NCI-H2196 (cell line): Measurements from ENCODE around the gene ALKBH7.
"Not testable (repeated sequence)": the region's sequence is repeated elsewhere in the genome, so short reads cannot be mapped to it uniquely, and the experiment has no call there.

Experiments
- DNase-seq: peaks from one replicate; lab custom pipeline; 2025; ENCODE audit not compliant: unreplicated experiment; lab: John Stamatoyannopoulos, UW

Gene ALKBH7

GRCh38 chr19:6400062-6400944 lies 27.7 kb downstream of the ALKBH7 start:
- DNase-seq, result not testable (repeated sequence)

DNA sequence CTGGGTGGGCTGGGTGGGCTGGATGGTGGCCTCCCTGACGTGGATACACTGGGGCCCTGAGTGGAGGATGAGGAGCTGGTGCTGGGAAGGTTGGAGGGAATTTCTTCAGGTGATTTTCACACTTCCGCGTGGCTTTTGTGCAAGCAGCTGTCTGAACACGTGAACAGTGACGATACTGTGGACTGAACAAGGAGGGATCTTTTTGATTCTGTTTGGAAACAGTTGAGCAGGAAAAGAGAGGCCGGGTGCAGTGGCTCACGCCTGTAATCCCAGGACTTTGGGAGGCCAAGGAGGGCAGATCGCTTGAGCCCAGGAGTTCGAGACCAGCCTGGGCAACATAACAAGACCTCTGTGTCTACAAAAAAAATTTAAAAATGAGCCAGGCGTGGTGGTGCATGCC lies 29.5 kb downstream of the ALKBH7 start:
- no peak for DNase-seq

GRCh38 chr19:6402837-6403608 lies 30.4 kb downstream of the ALKBH7 start:
- no peak for DNase-seq

- DNase-seq, result no peak
Observed at GRCh38 chr19:6406401-6406800, 33.8 kb downstream of the ALKBH7 start.

GRCh38 chr19:6409346-6409745 lies 36.8 kb downstream of the ALKBH7 start:
- no peak for DNase-seq

DNA sequence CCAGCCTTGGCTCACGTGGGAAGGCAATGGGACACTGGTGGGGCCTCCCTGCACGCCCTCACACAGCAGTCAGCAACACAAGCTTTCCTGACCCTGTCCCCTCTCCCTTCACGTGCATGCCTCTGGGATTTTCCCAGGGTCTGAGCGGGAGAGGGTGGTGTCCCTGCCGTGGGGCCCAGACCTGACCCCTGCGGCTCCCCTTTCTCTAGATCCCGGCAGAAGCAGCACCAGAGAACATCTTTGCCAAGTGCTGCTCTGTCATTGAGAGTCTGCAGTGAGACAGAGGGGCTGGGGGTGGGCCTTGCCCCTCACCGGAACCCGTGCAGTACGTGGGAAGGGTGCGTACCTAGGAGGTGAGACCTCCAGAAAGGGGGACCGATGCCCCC lies 39.5 kb downstream of the ALKBH7 start:
- DNase-seq, result no peak

- peak; percentile 52 for DNase-seq
Observed at GRCh38 chr19:6412447-6413091, 40.0 kb downstream of the ALKBH7 start.

- DNase-seq, result no peak
Observed at GRCh38 chr19:6413291-6413690, 40.7 kb downstream of the ALKBH7 start.

- no peak for DNase-seq
Observed at GRCh38 chr19:6413721-6414643, 41.4 kb downstream of the ALKBH7 start.

- no peak for DNase-seq
Observed at GRCh38 chr19:6414793-6415590, 42.4 kb downstream of the ALKBH7 start.

DNA sequence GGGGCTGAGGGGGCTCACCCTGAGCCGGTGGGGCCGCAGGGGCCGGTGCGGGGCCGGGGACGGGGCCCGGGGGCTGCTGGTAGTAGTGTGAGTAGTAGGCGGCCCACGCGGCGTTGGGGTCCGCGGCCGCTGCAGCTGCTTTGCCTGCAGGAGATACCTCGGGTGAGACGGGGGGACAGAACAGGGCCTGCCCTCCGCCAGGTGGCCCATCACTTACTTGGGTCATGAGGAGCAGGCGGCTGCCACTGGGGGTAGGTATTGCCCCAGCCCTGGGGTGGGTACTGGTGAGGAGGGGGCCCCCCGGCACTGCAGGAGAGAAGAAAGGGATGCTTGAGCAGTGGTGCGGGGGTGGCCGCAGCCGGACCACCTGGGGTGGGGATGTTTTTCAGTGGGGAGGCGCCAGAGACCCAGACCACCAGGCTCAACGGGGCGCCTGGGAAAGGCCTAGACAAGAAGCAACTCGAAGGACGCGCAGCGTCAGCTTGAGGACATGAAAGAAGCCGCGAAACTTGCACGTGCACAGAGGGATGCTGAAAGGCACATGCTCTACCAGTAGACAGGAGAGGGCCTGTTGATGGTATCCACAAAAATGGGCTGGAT lies 43.1 kb downstream of the ALKBH7 start:
- no peak for DNase-seq

DNA sequence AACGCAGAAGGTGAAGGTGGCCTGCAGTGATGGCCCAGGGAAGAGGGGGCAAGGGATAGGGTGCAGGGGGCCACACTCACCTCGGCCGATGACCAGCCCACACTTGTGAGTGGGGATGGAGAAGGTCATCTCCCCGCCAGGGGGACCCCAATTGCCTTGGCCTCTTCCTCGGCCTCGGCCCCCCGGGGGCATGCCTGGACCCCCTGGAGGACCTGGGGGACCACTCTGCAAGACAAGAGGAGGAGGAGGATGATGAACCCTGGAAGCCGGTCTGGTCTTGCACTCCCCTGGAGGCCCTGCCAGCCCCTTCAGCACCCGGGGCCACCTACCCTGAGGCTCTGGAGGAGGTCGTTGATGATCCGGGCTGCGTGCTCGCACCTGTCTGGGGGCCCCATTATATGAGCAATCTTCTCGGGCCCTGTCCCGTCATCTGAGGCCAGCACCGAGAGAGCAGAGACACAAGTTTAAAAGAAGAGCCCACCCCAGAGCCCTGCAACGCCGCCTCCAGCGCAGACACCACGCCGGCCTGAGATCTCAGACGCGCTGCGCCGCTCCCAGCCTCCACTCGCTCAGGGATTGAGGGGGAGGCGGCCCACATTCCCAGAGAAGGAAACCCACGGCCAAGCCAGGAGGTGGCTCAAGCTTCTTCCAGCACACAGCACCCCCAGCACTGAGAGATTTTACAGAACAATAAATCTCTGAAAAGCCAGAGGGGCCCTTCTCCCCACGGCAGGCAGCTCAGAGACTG lies 44.2 kb downstream of the ALKBH7 start:
- DNase-seq, result no peak

GRCh38 chr19:6417713-6418561 lies 45.3 kb downstream of the ALKBH7 start:
- DNase-seq, result peak; percentile 46

DNA sequence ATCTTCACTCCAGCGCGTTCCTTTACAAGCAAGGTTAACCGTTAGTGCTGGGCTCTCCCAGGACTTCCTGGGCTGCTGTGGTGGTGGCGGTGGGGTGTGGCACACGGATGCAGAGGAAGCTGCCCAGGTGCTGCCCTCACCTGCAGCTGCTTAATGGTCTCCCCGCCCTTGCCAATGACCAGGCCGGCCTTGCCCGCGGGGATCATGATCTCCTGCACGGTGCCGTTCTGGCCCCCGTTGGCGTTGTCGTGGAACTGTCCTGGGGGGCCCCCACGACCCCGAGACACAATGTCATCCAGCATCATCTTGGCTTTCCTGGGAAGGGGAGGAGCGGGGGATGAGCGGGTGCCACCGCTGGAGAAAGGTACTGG lies 46.0 kb downstream of the ALKBH7 start:
- DNase-seq, result no peak

- DNase-seq, result no peak
Observed at GRCh38 chr19:6421075-6422014, 48.8 kb downstream of the ALKBH7 start.

DNA sequence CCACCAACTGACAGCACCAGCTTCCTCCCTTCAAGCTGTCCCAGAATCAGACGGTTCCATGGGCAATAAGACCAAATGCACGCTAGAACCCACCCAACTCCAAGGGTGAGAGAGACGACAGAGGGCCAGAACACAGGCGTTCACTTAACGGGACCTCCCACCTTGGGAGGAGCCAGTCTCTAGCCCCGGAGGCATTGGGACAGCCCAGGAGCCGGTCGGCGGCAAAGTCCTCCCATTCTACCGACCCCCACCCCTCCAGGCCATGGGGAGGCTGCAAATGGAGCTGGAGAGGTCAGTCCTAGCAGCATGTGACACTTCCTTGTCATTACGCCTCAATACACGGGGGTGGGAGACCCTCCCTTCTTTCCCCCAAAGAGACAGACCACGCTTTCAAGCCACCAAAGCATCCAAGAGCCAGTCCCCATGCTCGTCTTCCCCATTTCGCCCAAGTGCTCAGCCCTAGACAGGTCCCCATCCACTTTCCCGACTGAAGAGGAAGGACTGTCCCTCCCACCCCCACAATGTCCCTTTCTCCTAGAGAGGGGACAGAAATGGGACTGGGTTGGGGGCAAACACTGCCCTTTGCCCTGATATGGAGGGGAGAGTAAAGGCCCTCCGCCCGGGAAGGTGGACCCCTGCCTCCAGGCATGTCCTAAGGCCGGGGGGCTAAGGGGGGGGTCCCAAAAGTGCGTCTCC lies 51.1 kb downstream of the ALKBH7 start:
- peak; percentile 17 for DNase-seq
